ENCODE data around the gene PTMA.

Gene PTMA

GRCh38 chr2:231679908-231680284, 28.4 kb upstream of the PTMA start:
- Histone ChIP-seq H3K9me2 (replicated peaks; ENCODE audit: control insufficient read depth, low read length) (no peaks in the 10 kb centered on the region), H3K79me2 (ENCODE audit: control insufficient read depth, low read length) (peaks cover 57% of the 10 kb centered on the region), H3K27ac (ENCODE audit: low read depth, low read length) (peak overlapping the region; percentile 95), H3F3A (ENCODE audit: control insufficient read depth, insufficient read depth) (peaks cover 40% of the 10 kb centered on the region), H3K9me3 (ENCODE audit: control insufficient read depth, insufficient read depth, low read length) (no peaks in the 10 kb centered on the region), H3K36me3 (ENCODE audit: control insufficient read depth, low read length) (peaks cover 21% of the 10 kb centered on the region), H3K4me1 (ENCODE audit: control insufficient read depth, low read length) (peaks cover 93% of the 10 kb centered on the region), H3K27me3 (ENCODE audit: control insufficient read depth, low read length) (no peaks in the 10 kb centered on the region), H3K4me3 (ENCODE audit: low read length) (peak overlapping the region; percentile 82), H3K4me2 (ENCODE audit: low read length) (peak overlapping the region; percentile 92), H4K20me1 (ENCODE audit: control insufficient read depth, insufficient read depth, low read depth, low read length) (no peaks in the 10 kb centered on the region)
- TF ChIP-seq EZH2phosphoT487 (IDR thresholded peaks at IDR 0.05; ENCODE audit: borderline replicate concordance, low read length), result no peak
- TF ChIP-seq, protein P1, sequence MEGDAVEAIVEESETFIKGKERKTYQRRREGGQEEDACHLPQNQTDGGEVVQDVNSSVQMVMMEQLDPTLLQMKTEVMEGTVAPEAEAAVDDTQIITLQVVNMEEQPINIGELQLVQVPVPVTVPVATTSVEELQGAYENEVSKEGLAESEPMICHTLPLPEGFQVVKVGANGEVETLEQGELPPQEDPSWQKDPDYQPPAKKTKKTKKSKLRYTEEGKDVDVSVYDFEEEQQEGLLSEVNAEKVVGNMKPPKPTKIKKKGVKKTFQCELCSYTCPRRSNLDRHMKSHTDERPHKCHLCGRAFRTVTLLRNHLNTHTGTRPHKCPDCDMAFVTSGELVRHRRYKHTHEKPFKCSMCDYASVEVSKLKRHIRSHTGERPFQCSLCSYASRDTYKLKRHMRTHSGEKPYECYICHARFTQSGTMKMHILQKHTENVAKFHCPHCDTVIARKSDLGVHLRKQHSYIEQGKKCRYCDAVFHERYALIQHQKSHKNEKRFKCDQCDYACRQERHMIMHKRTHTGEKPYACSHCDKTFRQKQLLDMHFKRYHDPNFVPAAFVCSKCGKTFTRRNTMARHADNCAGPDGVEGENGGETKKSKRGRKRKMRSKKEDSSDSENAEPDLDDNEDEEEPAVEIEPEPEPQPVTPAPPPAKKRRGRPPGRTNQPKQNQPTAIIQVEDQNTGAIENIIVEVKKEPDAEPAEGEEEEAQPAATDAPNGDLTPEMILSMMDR (IDR thresholded peaks at IDR 0.05; ENCODE audit: low read depth, low read length, poor library complexity, severe bottlenecking), result no peak

DNA sequence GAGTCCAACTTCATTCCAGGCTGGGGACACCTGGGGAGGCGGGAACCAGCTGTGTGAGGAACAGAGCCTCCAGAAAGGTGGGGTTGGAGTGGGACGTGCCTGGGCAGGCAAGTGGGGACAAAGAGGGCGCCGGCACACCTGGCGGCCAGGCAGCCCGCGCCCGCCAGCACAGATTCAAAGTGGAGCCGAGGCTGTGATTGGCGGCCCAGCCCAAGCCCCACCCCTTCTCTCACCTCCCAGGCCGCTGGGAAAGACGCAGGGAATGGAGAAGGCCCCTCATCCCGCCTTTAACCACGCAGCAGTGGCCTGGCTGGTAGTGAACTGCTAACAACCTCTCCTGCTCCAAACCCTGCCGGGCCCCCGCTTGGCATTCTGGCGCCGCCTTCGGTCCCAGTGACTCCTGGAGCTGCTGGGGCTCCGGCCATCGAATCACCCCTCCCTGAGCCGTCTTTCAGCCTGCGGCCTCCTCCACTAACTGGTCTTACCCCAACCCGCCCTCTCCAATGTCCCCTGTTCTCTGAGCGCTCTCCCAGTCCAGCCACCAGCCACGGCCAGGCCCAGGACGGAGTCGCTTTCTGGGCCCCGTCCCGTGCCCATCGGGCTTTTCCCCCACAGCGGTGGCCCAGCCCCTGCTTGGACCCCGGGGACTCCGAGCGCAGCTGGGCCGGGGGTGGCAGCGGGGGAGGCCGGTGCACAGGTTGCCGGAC, 27.9 kb upstream of the PTMA start:
- peaks cover 21% of the 10 kb centered on the region for H3K36me3 ChIP-seq (ENCODE audit: control insufficient read depth, low read length)
- peak overlapping the region; percentile 92 for H3K4me2 ChIP-seq (ENCODE audit: low read length)
- H3K9me2 ChIP-seq (replicated peaks; ENCODE audit: control insufficient read depth, low read length), result no peaks in the 10 kb centered on the region
- H4K20me1 ChIP-seq (ENCODE audit: control insufficient read depth, insufficient read depth, low read depth, low read length), result no peaks in the 10 kb centered on the region
- peaks cover 40% of the 10 kb centered on the region for H3F3A ChIP-seq (ENCODE audit: control insufficient read depth, insufficient read depth)
- H3K27ac ChIP-seq (ENCODE audit: low read depth, low read length), result peak overlapping the region; percentile 95
- TF ChIP-seq, protein P1 (IDR thresholded peaks at IDR 0.05; ENCODE audit: low read depth, low read length, poor library complexity, severe bottlenecking), result no peak
- no peak for TF ChIP-seq EZH2phosphoT487 (IDR thresholded peaks at IDR 0.05; ENCODE audit: borderline replicate concordance, low read length)
- peak overlapping the region; percentile 82 for H3K4me3 ChIP-seq (ENCODE audit: low read length)
- no peaks in the 10 kb centered on the region for H3K9me3 ChIP-seq (ENCODE audit: control insufficient read depth, insufficient read depth, low read length)
- no peaks in the 10 kb centered on the region for H3K27me3 ChIP-seq (ENCODE audit: control insufficient read depth, low read length)
- H3K79me2 ChIP-seq (ENCODE audit: control insufficient read depth, low read length), result peaks cover 62% of the 10 kb centered on the region
- H3K4me1 ChIP-seq (ENCODE audit: control insufficient read depth, low read length), result peaks cover 93% of the 10 kb centered on the region

GRCh38 chr2:231680992-231681852, 27.1 kb upstream of the PTMA start:
- peaks cover 34% of the 10 kb centered on the region for H3F3A ChIP-seq (ENCODE audit: control insufficient read depth, insufficient read depth)
- no peaks in the 10 kb centered on the region for H3K27me3 ChIP-seq (ENCODE audit: control insufficient read depth, low read length)
- H3K27ac ChIP-seq (ENCODE audit: low read depth, low read length), result peak overlapping the region; percentile 95
- H3K9me3 ChIP-seq (ENCODE audit: control insufficient read depth, insufficient read depth, low read length), result no peaks in the 10 kb centered on the region
- H3K4me2 ChIP-seq (ENCODE audit: low read length), result peak overlapping the region; percentile 92
- H3K36me3 ChIP-seq (ENCODE audit: control insufficient read depth, low read length), result peaks cover 15% of the 10 kb centered on the region
- TF ChIP-seq, protein P1 (IDR thresholded peaks at IDR 0.05; ENCODE audit: low read depth, low read length, poor library complexity, severe bottlenecking), result no peak
- TF ChIP-seq EZH2phosphoT487 (IDR thresholded peaks at IDR 0.05; ENCODE audit: borderline replicate concordance, low read length), result no peak
- peaks cover 93% of the 10 kb centered on the region for H3K4me1 ChIP-seq (ENCODE audit: control insufficient read depth, low read length)
- H3K4me3 ChIP-seq (ENCODE audit: low read length), result peak overlapping the region; percentile 92
- H3K9me2 ChIP-seq (replicated peaks; ENCODE audit: control insufficient read depth, low read length), result no peaks in the 10 kb centered on the region
- H3K79me2 ChIP-seq (ENCODE audit: control insufficient read depth, low read length), result peaks cover 70% of the 10 kb centered on the region
- H4K20me1 ChIP-seq (ENCODE audit: control insufficient read depth, insufficient read depth, low read depth, low read length), result no peaks in the 10 kb centered on the region

Measured in DOHH2 (cell line).